K562 (cell line): ENCODE results near the gene UNC45A. TPM values are rescaled to one million over a fixed set of nuclear protein-coding genes. Genes with fewer than 3 reads are reported as not detected.

Experiments
- ATAC-seq: fragments of 200-7000 bp; cut with Tn5 transposase; 3 replicates; pipeline ENCODE4 v1.9.1; 2020; ENCODE audit warnings: moderate library complexity
- BruUV-seq: library from RNA; stranded (reverse); fragments of 400-500 nt; replicated peaks from 2 replicates; lab custom pipeline; 2021; lab: Mats Ljungman, UMichigan
- CTCF ChIA-PET: fragments of 300-600 bp; formaldehyde crosslinking; extraction: SDS; loops from one replicate; lab custom pipeline; 2021; ENCODE audit warnings: low intra/inter-chr PET ratio; lab: Yijun Ruan, JAX
- POLR2A ChIA-PET: fragments of 300-600, 350-650 bp; sonication (Branson Sonifier 250); formaldehyde crosslinking; extraction: SDS; loops from one replicate; lab custom pipeline; 2021; ENCODE audit warnings: antibody characterized with exemption, inconsistent platforms; lab: Yijun Ruan, JAX
- DNase-seq, 4 experiments: peaks; one replicate each; pipeline versions ENCODE4 v3.0.0 to v3.0.0-alpha.2; 2011 to 2018; ENCODE audit warnings: low spot score in 3 of 4, mixed read lengths in 3 of 4; ENCODE audit errors: extremely low read depth in 1 of 4
- FAIRE-seq: peaks from 2 replicates; lab custom pipeline; 2011; peaks lifted over from hg19 to GRCh38; lab: Jason Lieb, UNC
- H2AFZ ChIP-seq: 2 replicates; pipeline ENCODE4 v1.6.0; 2011; ENCODE audit warnings: low read depth, low read length, control low read depth, inconsistent platforms
- H3K27ac ChIP-seq: fragments of 200-600 bp; 3 replicates; pipeline ENCODE4 v1.8.0; 2011; ENCODE audit warnings: low read depth, mild to moderate bottlenecking, control low read depth, inconsistent platforms, low read length, moderate library complexity, mixed read lengths; ENCODE audit errors: extremely low read depth
- H3K27me3 ChIP-seq, 2 experiments: fragments of 300-600 bp in 1 of 2; 2 replicates in 1 of 2; 3 replicates in 1 of 2; pipeline versions ENCODE4 v1.6.0 to v1.8.0; 2011; ENCODE audit warnings: inconsistent platforms in 2 of 2, low read length in 2 of 2, mild to moderate bottlenecking in 1 of 2, mixed read lengths in 1 of 2, moderate library complexity in 1 of 2; ENCODE audit not compliant: control insufficient read depth in 2 of 2, insufficient read depth in 2 of 2
- H3K36me3 ChIP-seq: fragments of 300-600 bp; 3 replicates; pipeline ENCODE4 v1.8.0; 2011; ENCODE audit warnings: mild to moderate bottlenecking, low read length, inconsistent platforms; ENCODE audit not compliant: control insufficient read depth, insufficient read depth
- H3K4me1 ChIP-seq, 2 experiments: fragments of 200-600 bp in 1 of 2; replicated peaks in 1 of 2; 2 replicates in 1 of 2; 3 replicates in 1 of 2; pipeline versions ENCODE4 v1.5.1 to v1.8.0; 2011; ENCODE audit warnings: inconsistent platforms in 2 of 2, low read length in 2 of 2, mild to moderate bottlenecking in 1 of 2, mixed read lengths in 1 of 2, moderate library complexity in 1 of 2; ENCODE audit not compliant: control insufficient read depth in 2 of 2, insufficient read depth in 2 of 2
- H3K4me2 ChIP-seq: 2 replicates; pipeline ENCODE4 v1.6.1; 2011; ENCODE audit warnings: low read length, control low read depth, inconsistent platforms, mixed read lengths; ENCODE audit not compliant: insufficient read depth
- H3K4me3 ChIP-seq: fragments of 200-600 bp; sonication (generic), shearing (Covaris generic); 2 replicates; pipeline ENCODE4 v1.5.1; 2016; ENCODE audit warnings: control low read depth, inconsistent platforms
- H3K79me2 ChIP-seq: fragments of 200-600 bp; 3 replicates; pipeline ENCODE4 v1.8.0; 2011; ENCODE audit warnings: low read length, inconsistent platforms; ENCODE audit not compliant: control insufficient read depth, insufficient read depth
- H3K9ac ChIP-seq, 2 experiments: 2 replicates each; pipeline versions ENCODE4 v1.6.0 to v1.6.1; 2011; ENCODE audit warnings: low read depth in 2 of 2, low read length in 2 of 2, control low read depth in 1 of 2, inconsistent platforms in 1 of 2, mild to moderate bottlenecking in 1 of 2, mixed read lengths in 1 of 2; ENCODE audit not compliant: insufficient read depth in 1 of 2
- H3K9me1 ChIP-seq: one replicate; pipeline ENCODE4 v1.6.0; 2011; ENCODE audit warnings: inconsistent platforms, mild to moderate bottlenecking, low read length, moderate library complexity; ENCODE audit not compliant: control insufficient read depth, insufficient read depth
- H3K9me3 ChIP-seq: replicated peaks from 2 replicates; pipeline ENCODE4 v1.5.1; 2011; ENCODE audit warnings: low read depth, low read length, inconsistent platforms; ENCODE audit not compliant: control insufficient read depth, insufficient read depth
- H4K20me1 ChIP-seq: replicated peaks from 2 replicates; pipeline ENCODE4 v1.6.1; 2011; ENCODE audit warnings: low read length, inconsistent platforms, mixed read lengths; ENCODE audit not compliant: control insufficient read depth, insufficient read depth
- EGR1 ChIP-seq: fragments of 450-650 bp; conservative IDR thresholded peaks from 2 replicates; pipeline ENCODE4 v1.6.1; 2017; ENCODE audit warnings: mild to moderate bottlenecking
- MTA2 ChIP-seq: fragments of 450-650 bp; IDR thresholded peaks from 2 replicates; pipeline ENCODE4 v1.6.1; 2016; ENCODE audit warnings: low read depth
- POLR2G ChIP-seq: fragments of 200-400 bp; formaldehyde crosslinking; IDR thresholded peaks from 2 replicates; pipeline ENCODE4 v1.6.1; 2017; ENCODE audit warnings: low read depth, mild to moderate bottlenecking, antibody characterized with exemption, low read length, moderate library complexity
- RBBP5 ChIP-seq: fragments of 200-600 bp; sonication (generic); IDR thresholded peaks from 2 replicates; pipeline ENCODE4 v1.6.1; 2012; ENCODE audit warnings: borderline replicate concordance, mild to moderate bottlenecking, low read length, control low read depth, inconsistent platforms; ENCODE audit not compliant: insufficient read depth, poor library complexity, severe bottlenecking
- RBFOX2 ChIP-seq: fragments of 200-400 bp; formaldehyde crosslinking; IDR thresholded peaks from 2 replicates; pipeline ENCODE4 v1.6.1; 2017; ENCODE audit warnings: low read depth, mild to moderate bottlenecking, low read length, moderate library complexity
- RBM17 ChIP-seq: fragments of 200-400 bp; formaldehyde crosslinking; IDR thresholded peaks from 2 replicates; pipeline ENCODE4 v1.6.1; 2017; ENCODE audit warnings: low read depth, mild to moderate bottlenecking, low read length, borderline replicate concordance
- RBM34 ChIP-seq: fragments of 200-400 bp; formaldehyde crosslinking; IDR thresholded peaks from 2 replicates; pipeline ENCODE4 v1.6.1; 2018; ENCODE audit warnings: low read length, borderline replicate concordance; ENCODE audit not compliant: insufficient read depth
- RNF219 ChIP-seq: fragments of 250-450 bp; sonication (Bioruptor Pico); IDR thresholded peaks from 2 replicates; pipeline ENCODE4 v1.5.0; 2022; ENCODE audit warnings: mild to moderate bottlenecking
- SOX6 ChIP-seq: fragments of 450-650 bp; IDR thresholded peaks from 2 replicates; pipeline ENCODE4 v1.6.1; 2014; ENCODE audit warnings: mild to moderate bottlenecking
- TEAD2 ChIP-seq: fragments of 450-650 bp; IDR thresholded peaks from 2 replicates; pipeline ENCODE4 v1.6.1; 2016; ENCODE audit warnings: missing genetic modification characterization, control low read depth, missing compliant biosample characterization
- USF1 ChIP-seq: sonication (generic); formaldehyde crosslinking; IDR thresholded peaks from 2 replicates; pipeline ENCODE4 v1.9.0; 2022; ENCODE audit warnings: mild to moderate bottlenecking, missing genetic modification reagents
- ZNF140 ChIP-seq: fragments of 250-450 bp; sonication (Bioruptor Pico); IDR thresholded peaks from 2 replicates; pipeline ENCODE4 v1.8.0; 2021; ENCODE audit warnings: moderate library complexity, mild to moderate bottlenecking, inconsistent platforms
- ZNF232 ChIP-seq: sonication (generic); formaldehyde crosslinking; IDR thresholded peaks from 2 replicates; pipeline ENCODE4 v1.8.0; 2022; ENCODE audit warnings: mild to moderate bottlenecking, missing genetic modification reagents
- ZNF785 ChIP-seq: fragments of 250-450 bp; sonication (Bioruptor Pico); IDR thresholded peaks from 2 replicates; pipeline ENCODE4 v1.4.0; 2020; ENCODE audit warnings: mild to moderate bottlenecking
- WGBS: fragments of 100-300 bp; shearing (Covaris generic); methylation state at CpG from one replicate; pipeline ENCODE4 v1.1.6; 2016; ENCODE audit warnings: low coverage, mixed read lengths; ENCODE audit not compliant: insufficient coverage; ENCODE audit errors: missing lambda C conversion rate; 5-methylcytosine and 5-hydroxymethylcytosine counted together
- in situ Hi-C: fragments of 300-500 bp; cut with MboI; formaldehyde crosslinking; loops from 4 replicates; pipeline ENCODE4 v1.15.0; 2018; ENCODE audit warnings: inconsistent platforms, mixed read lengths
- intact Hi-C: fragments of 100-400 bp; cut with micrococcal nuclease; formaldehyde crosslinking; loops from 2 replicates; pipeline ENCODE4 v1.14.2; 2022
- polyA plus RNA-seq, 8 experiments: library from polyadenylated mRNA; depleted of rRNA in 4 of 8; stranded (reverse) in 5 of 8; unstranded in 3 of 8; fragments of >200 nt; fragmentation: Nextera tagmentation in 2 of 8; fragmentation: Illumina TruSeq in 1 of 8; extraction: Ambion mirVana in 2 of 8; extraction: Trizol in 1 of 8; gene quantifications; 2 replicates each; pipeline versions ENCODE4 v1.2.1 to v1.2.3, GENCODE V29; 2011 to 2014; ENCODE audit warnings: inconsistent platforms in 1 of 8, missing spikeins in 1 of 8
- total RNA-seq, 7 experiments: library from RNA; depleted of rRNA in 6 of 7; stranded (reverse); fragments of >200 nt in 6 of 7; fragmentation: Illumina TruSeq in 2 of 7; extraction: Trizol in 2 of 7; gene quantifications; 2 replicates each; pipeline versions ENCODE4 v1.2.1 to v1.2.3, GENCODE V29; 2011 to 2021; ENCODE audit warnings: low replicate concordance in 1 of 7

The UNC45A gene
- total and polyA plus RNA-seq, 9 of the 15 experiments (the other 6 are each of a cell fraction or from before 2014, with no cell fraction given) = 22.4 to 79.3 (median 43.7) TPM

- Histone ChIP-seq H3K9ac (peak overlapping the region in 1 of 2 experiments; percentile 86; a peak in 2 of 4 replicates), H2AFZ (no peak overlapping the region), H3K4me2 (no peak overlapping the region), H3K27ac (no peak overlapping the region), H3K27me3 (no peaks in the 10 kb centered on the region), H3K79me2 (peaks cover 49% of the 10 kb centered on the region), H3K36me3 (peaks cover 76% of the 10 kb centered on the region), H3K4me3 (no peak overlapping the region), H3K4me1 (peaks cover 14 to 60% of the 10 kb centered on the region in 2 experiments; a peak in 4 of 5 replicates), H3K9me3 (no peaks in the 10 kb centered on the region), H3K9me1 (peaks cover 4% of the 10 kb centered on the region), H4K20me1 (no peaks in the 10 kb centered on the region)
- POLR2A ChIA-PET = interaction anchor here (6.2 kb wide), 1 partner anchor 8 kb away, joined by 54 read pairs; no protein-coding TSS in a partner anchor
- intact Hi-C loops (no loop called here), in situ Hi-C loops (no loop called here)
- DNase-seq = no peak
- FAIRE-seq = no peak
- no peak for ATAC-seq
- no TSS peak for BruUV-seq
- TF ChIP-seq TEAD2 (no peak), USF1 (no peak), EGR1 (no peak), ZNF232 (CRISPR knock-in tag) (no peak), RBM34 (no peak), RNF219 (CRISPR knock-in tag) (no peak), ZNF785 (CRISPR knock-in tag) (no peak), RBBP5 (no peak), RBFOX2 (peak; percentile 57), MTA2 (no peak), ZNF140 (no peak), SOX6 (no peak), RBM17 (no peak), POLR2G (peak; percentile 38)
- CTCF ChIA-PET = no interaction called here
- 94% methylated on average over 13 of the region's 15 CpGs for WGBS
These were observed 27.9 kb upstream of the UNC45A start for GRCh38 chr15:90907051-90907660.
